K562 (cell line): ENCODE results near the gene ATP6V0D1. TPM values are rescaled to one million over a fixed set of nuclear protein-coding genes. Genes with fewer than 3 reads are reported as not detected.
A peak's percentile ranks its signal among the peaks of the same experiment; 100 is the strongest.

ENCODE experiments used
- ATAC-seq: fragments of 200-7000 bp; cut with Tn5 transposase; 3 replicates; pipeline ENCODE4 v1.9.1; 2020; ENCODE audit warnings: moderate library complexity
- BruUV-seq: library from RNA; stranded (reverse); fragments of 400-500 nt; replicated peaks from 2 replicates; lab custom pipeline; 2021; lab: Mats Ljungman, UMichigan
- CTCF ChIA-PET: fragments of 300-600 bp; formaldehyde crosslinking; extraction: SDS; loops from one replicate; lab custom pipeline; 2021; ENCODE audit warnings: low intra/inter-chr PET ratio; lab: Yijun Ruan, JAX
- POLR2A ChIA-PET: fragments of 300-600, 350-650 bp; sonication (Branson Sonifier 250); formaldehyde crosslinking; extraction: SDS; loops from one replicate; lab custom pipeline; 2021; ENCODE audit warnings: antibody characterized with exemption, inconsistent platforms; lab: Yijun Ruan, JAX
- DNase-seq, 4 experiments: peaks; one replicate each; pipeline versions ENCODE4 v3.0.0 to v3.0.0-alpha.2; 2011 to 2018; ENCODE audit warnings: low spot score in 3 of 4, mixed read lengths in 3 of 4; ENCODE audit errors: extremely low read depth in 1 of 4
- FAIRE-seq: peaks from 2 replicates; lab custom pipeline; 2011; peaks lifted over from hg19 to GRCh38; lab: Jason Lieb, UNC
- H2AFZ ChIP-seq: 2 replicates; pipeline ENCODE4 v1.6.0; 2011; ENCODE audit warnings: low read depth, low read length, control low read depth, inconsistent platforms
- H3K27ac ChIP-seq: fragments of 200-600 bp; 3 replicates; pipeline ENCODE4 v1.8.0; 2011; ENCODE audit warnings: low read depth, mild to moderate bottlenecking, control low read depth, inconsistent platforms, low read length, moderate library complexity, mixed read lengths; ENCODE audit errors: extremely low read depth
- H3K27me3 ChIP-seq, 2 experiments: fragments of 300-600 bp in 1 of 2; 2 replicates in 1 of 2; 3 replicates in 1 of 2; pipeline versions ENCODE4 v1.6.0 to v1.8.0; 2011; ENCODE audit warnings: inconsistent platforms in 2 of 2, low read length in 2 of 2, mild to moderate bottlenecking in 1 of 2, mixed read lengths in 1 of 2, moderate library complexity in 1 of 2; ENCODE audit not compliant: control insufficient read depth in 2 of 2, insufficient read depth in 2 of 2
- H3K36me3 ChIP-seq: fragments of 300-600 bp; 3 replicates; pipeline ENCODE4 v1.8.0; 2011; ENCODE audit warnings: mild to moderate bottlenecking, low read length, inconsistent platforms; ENCODE audit not compliant: control insufficient read depth, insufficient read depth
- H3K4me1 ChIP-seq, 2 experiments: fragments of 200-600 bp in 1 of 2; replicated peaks in 1 of 2; 2 replicates in 1 of 2; 3 replicates in 1 of 2; pipeline versions ENCODE4 v1.5.1 to v1.8.0; 2011; ENCODE audit warnings: inconsistent platforms in 2 of 2, low read length in 2 of 2, mild to moderate bottlenecking in 1 of 2, mixed read lengths in 1 of 2, moderate library complexity in 1 of 2; ENCODE audit not compliant: control insufficient read depth in 2 of 2, insufficient read depth in 2 of 2
- H3K4me2 ChIP-seq: 2 replicates; pipeline ENCODE4 v1.6.1; 2011; ENCODE audit warnings: low read length, control low read depth, inconsistent platforms, mixed read lengths; ENCODE audit not compliant: insufficient read depth
- H3K4me3 ChIP-seq: fragments of 200-600 bp; sonication (generic), shearing (Covaris generic); 2 replicates; pipeline ENCODE4 v1.5.1; 2016; ENCODE audit warnings: control low read depth, inconsistent platforms
- H3K79me2 ChIP-seq: fragments of 200-600 bp; 3 replicates; pipeline ENCODE4 v1.8.0; 2011; ENCODE audit warnings: low read length, inconsistent platforms; ENCODE audit not compliant: control insufficient read depth, insufficient read depth
- H3K9ac ChIP-seq, 2 experiments: 2 replicates each; pipeline versions ENCODE4 v1.6.0 to v1.6.1; 2011; ENCODE audit warnings: low read depth in 2 of 2, low read length in 2 of 2, control low read depth in 1 of 2, inconsistent platforms in 1 of 2, mild to moderate bottlenecking in 1 of 2, mixed read lengths in 1 of 2; ENCODE audit not compliant: insufficient read depth in 1 of 2
- H3K9me1 ChIP-seq: one replicate; pipeline ENCODE4 v1.6.0; 2011; ENCODE audit warnings: inconsistent platforms, mild to moderate bottlenecking, low read length, moderate library complexity; ENCODE audit not compliant: control insufficient read depth, insufficient read depth
- H3K9me3 ChIP-seq: replicated peaks from 2 replicates; pipeline ENCODE4 v1.5.1; 2011; ENCODE audit warnings: low read depth, low read length, inconsistent platforms; ENCODE audit not compliant: control insufficient read depth, insufficient read depth
- H4K20me1 ChIP-seq: replicated peaks from 2 replicates; pipeline ENCODE4 v1.6.1; 2011; ENCODE audit warnings: low read length, inconsistent platforms, mixed read lengths; ENCODE audit not compliant: control insufficient read depth, insufficient read depth
- GATAD2A ChIP-seq: fragments of 450-650 bp; IDR thresholded peaks from 2 replicates; pipeline ENCODE4 v1.6.1; 2017
- HDAC6 ChIP-seq: IDR thresholded peaks from 2 replicates; pipeline ENCODE4 v1.6.1; 2012; ENCODE audit warnings: low read depth, mild to moderate bottlenecking, control low read depth, inconsistent platforms, low read length, moderate library complexity
- KLF6 ChIP-seq: fragments of 250-450 bp; sonication (Bioruptor Pico); IDR thresholded peaks from 2 replicates; pipeline ENCODE4 v1.4.0; 2020; ENCODE audit warnings: mild to moderate bottlenecking, moderate library complexity, borderline replicate concordance
- STAT5B ChIP-seq: fragments of 250-450 bp; sonication (Bioruptor Pico); IDR thresholded peaks from 2 replicates; pipeline ENCODE4 v1.8.0; 2021; ENCODE audit warnings: mild to moderate bottlenecking, inconsistent platforms
- ZNF165 ChIP-seq: fragments of 250-450 bp; sonication (Bioruptor Pico); IDR thresholded peaks from 2 replicates; pipeline ENCODE4 v1.4.0; 2020; ENCODE audit warnings: borderline replicate concordance
- ZNF699 ChIP-seq: fragments of 250-450 bp; sonication (Bioruptor Pico); IDR thresholded peaks from 2 replicates; pipeline ENCODE4 v1.8.0; 2021; ENCODE audit warnings: mild to moderate bottlenecking, moderate library complexity; ENCODE audit not compliant: insufficient replicate concordance
- WGBS: fragments of 100-300 bp; shearing (Covaris generic); methylation state at CpG from one replicate; pipeline ENCODE4 v1.1.6; 2016; ENCODE audit warnings: low coverage, mixed read lengths; ENCODE audit not compliant: insufficient coverage; ENCODE audit errors: missing lambda C conversion rate; 5-methylcytosine and 5-hydroxymethylcytosine counted together
- in situ Hi-C: fragments of 300-500 bp; cut with MboI; formaldehyde crosslinking; loops from 4 replicates; pipeline ENCODE4 v1.15.0; 2018; ENCODE audit warnings: inconsistent platforms, mixed read lengths
- intact Hi-C: fragments of 100-400 bp; cut with micrococcal nuclease; formaldehyde crosslinking; loops from 2 replicates; pipeline ENCODE4 v1.14.2; 2022
- polyA plus RNA-seq, 8 experiments: library from polyadenylated mRNA; depleted of rRNA in 4 of 8; stranded (reverse) in 5 of 8; unstranded in 3 of 8; fragments of >200 nt; fragmentation: Nextera tagmentation in 2 of 8; fragmentation: Illumina TruSeq in 1 of 8; extraction: Ambion mirVana in 2 of 8; extraction: Trizol in 1 of 8; gene quantifications; 2 replicates each; pipeline versions ENCODE4 v1.2.1 to v1.2.3, GENCODE V29; 2011 to 2014; ENCODE audit warnings: inconsistent platforms in 1 of 8, missing spikeins in 1 of 8
- total RNA-seq, 7 experiments: library from RNA; depleted of rRNA in 6 of 7; stranded (reverse); fragments of >200 nt in 6 of 7; fragmentation: Illumina TruSeq in 2 of 7; extraction: Trizol in 2 of 7; gene quantifications; 2 replicates each; pipeline versions ENCODE4 v1.2.1 to v1.2.3, GENCODE V29; 2011 to 2021; ENCODE audit warnings: low replicate concordance in 1 of 7
- TF ChIP-seq, protein P1 (sequence below): sonication (generic); formaldehyde crosslinking; IDR thresholded peaks from 2 replicates; pipeline ENCODE4 v1.8.0; 2022; ENCODE audit warnings: missing genetic modification reagents, mild to moderate bottlenecking, moderate library complexity, borderline replicate concordance
- TF ChIP-seq, protein P2 (sequence below): fragments of 250-450 bp; sonication (Bioruptor Pico); IDR thresholded peaks from 2 replicates; pipeline ENCODE4 v1.5.0; 2021

The ATP6V0D1 gene
- total and polyA plus RNA-seq, 9 of the 15 experiments (the other 6 are each of a cell fraction or from before 2014, with no cell fraction given): 23.2 to 69.7 (median 45.6) TPM

DNA sequence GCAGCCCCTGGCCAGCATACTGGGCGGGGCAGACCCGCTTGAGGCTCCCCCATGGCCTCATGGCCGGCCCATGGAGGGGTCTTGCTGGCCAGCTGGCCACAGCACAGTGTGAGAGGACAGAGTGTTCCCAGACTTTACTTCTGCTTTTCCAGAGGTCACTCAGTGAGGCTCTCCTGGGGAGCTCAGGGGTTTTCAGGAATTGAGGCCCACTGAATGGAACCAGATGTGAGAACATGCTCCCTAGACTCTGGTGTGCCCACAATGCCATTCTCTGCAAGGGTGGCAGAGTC lies 21.2 kb downstream of the ATP6V0D1 start:
- BruUV-seq: no TSS peak
- no peak for FAIRE-seq
- Histone ChIP-seq H3K79me2 (peaks cover 37% of the 10 kb centered on the region), H3K27ac (peak overlapping the region; percentile 15; the same call in 2 of the 3 replicates), H3K9me3 (no peaks in the 10 kb centered on the region), H4K20me1 (peaks cover 47% of the 10 kb centered on the region), H3K36me3 (peaks cover 28% of the 10 kb centered on the region; the same call in 2 of the 3 replicates), H3K27me3 (no peaks in the 10 kb centered on the region), H3K9me1 (peaks cover 21% of the 10 kb centered on the region), H2AFZ (no peak overlapping the region), H3K9ac (peak overlapping the region; percentile 7 to 85; a peak in 3 of 4 replicates), H3K4me3 (no peak overlapping the region), H3K4me1 (peaks cover 26 to 46% of the 10 kb centered on the region in 2 experiments), H3K4me2 (peak overlapping the region; percentile 52; the same call in 1 of the 2 replicates)
- POLR2A ChIA-PET: interaction anchor here (0.6 to 1.3 kb wide), 4 partner anchors 8 to 135 kb away, joined by 3 to 6 read pairs (median 4); no protein-coding TSS in a partner anchor
- TF ChIP-seq ZNF699: no peak
- no peak for TF ChIP-seq ZNF165 (CRISPR knock-in tag)
- no peak for TF ChIP-seq KLF6
- TF ChIP-seq HDAC6: no peak
- TF ChIP-seq, protein P1, sequence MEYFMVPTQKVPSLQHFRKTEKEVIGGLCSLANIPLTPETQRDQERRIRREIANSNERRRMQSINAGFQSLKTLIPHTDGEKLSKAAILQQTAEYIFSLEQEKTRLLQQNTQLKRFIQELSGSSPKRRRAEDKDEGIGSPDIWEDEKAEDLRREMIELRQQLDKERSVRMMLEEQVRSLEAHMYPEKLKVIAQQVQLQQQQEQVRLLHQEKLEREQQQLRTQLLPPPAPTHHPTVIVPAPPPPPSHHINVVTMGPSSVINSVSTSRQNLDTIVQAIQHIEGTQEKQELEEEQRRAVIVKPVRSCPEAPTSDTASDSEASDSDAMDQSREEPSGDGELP: no peak
- TF ChIP-seq STAT5B: no peak
- TF ChIP-seq, protein P2, sequence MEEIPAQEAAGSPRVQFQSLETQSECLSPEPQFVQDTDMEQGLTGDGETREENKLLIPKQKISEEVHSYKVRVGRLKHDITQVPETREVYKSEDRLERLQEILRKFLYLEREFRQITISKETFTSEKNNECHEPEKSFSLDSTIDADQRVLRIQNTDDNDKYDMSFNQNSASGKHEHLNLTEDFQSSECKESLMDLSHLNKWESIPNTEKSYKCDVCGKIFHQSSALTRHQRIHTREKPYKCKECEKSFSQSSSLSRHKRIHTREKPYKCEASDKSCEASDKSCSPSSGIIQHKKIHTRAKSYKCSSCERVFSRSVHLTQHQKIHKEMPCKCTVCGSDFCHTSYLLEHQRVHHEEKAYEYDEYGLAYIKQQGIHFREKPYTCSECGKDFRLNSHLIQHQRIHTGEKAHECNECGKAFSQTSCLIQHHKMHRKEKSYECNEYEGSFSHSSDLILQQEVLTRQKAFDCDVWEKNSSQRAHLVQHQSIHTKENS (CRISPR knock-in tag): no peak
- no peak for TF ChIP-seq GATAD2A
- ATAC-seq: peak; percentile 54
- in situ Hi-C loops (no loop called here), intact Hi-C loops (loop anchor here (10.0 kb wide), 1 partner anchor 505 kb away; no protein-coding TSS in a partner anchor)
- WGBS: 18% methylated on average over 3 of the region's 3 CpGs
- DNase-seq: no peak
- CTCF ChIA-PET: no interaction called here
